HG03354 (cell line): ENCODE data around the gene ITGAE.
A peak's percentile ranks its signal among the peaks of the same experiment; 100 is the strongest.
"Not testable (repeated sequence)": the region's sequence is repeated elsewhere in the genome, so short reads cannot be mapped to it uniquely, and the experiment has no call there.

ENCODE experiments used
- ATAC-seq: cut with Tn5 transposase; IDR thresholded peaks from one replicate; pipeline ENCODE4 v1.9.1; 2021; ENCODE audit warnings: mild to moderate bottlenecking; ENCODE audit not compliant: unreplicated experiment, poor library complexity, severe bottlenecking

Gene ITGAE

DNA sequence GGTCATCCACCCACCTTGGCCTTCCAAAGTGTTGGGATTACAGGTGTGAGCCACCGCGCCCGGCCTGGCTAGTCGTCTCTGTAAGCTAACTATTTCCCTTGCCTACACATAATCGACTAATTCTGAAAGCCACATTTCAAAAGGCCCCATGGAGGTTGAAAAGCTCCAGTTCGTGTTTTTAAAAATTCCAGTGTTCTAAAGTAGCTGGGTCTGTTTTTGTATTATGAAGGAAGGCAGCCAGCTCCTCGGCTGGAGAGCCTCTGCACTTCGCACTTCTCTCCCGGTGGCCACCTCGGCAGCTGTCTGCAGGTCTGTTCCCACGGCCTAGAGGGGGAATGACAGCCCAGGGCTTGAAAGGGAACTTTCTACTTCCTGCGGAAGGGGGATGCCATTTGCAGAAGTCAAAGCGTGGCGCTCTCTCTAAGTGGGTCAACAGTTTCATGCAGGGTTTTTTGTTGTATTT is 60.3 kb downstream of the ITGAE start:
- no peak for ATAC-seq

DNA sequence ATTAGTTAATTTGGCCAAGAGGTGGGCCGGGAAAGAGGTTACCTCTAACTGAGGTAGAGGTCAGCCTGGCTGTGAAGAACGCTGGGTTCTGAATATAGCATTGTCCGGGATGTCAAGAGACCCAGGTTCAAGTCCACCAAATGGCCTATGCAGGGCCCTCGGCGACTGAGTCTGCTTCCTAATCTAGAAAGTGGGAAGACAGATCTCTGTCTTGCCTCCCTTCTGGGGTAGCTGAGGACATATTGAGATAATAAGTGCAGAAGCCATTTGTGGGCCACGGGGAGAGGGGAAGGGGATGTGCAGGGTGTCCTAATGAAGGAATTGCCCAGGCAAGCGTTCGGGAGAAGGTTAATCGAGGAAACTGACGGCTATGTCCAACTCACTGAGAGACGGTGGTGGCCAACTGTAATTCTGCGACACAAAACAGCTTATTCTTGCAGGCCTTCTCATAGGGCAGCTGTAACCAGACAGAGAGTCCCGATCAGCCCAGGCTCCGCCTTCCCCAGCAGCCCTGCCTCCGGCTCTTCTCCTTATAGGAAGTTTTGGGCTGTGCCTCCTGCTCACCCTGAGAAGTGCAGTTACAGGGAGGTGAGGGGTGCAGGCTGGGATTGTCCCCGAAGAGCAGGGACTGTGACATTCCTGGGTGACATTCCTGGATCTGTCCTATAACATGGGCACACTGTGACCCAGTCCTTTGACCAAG is 61.4 kb downstream of the ITGAE start:
- no peak for ATAC-seq

- no peak for ATAC-seq
Measured at GRCh38 chr17:3738562-3739295, 62.3 kb downstream of the ITGAE start.

- ATAC-seq = no peak
Measured at GRCh38 chr17:3735515-3735914, 65.5 kb downstream of the ITGAE start.

DNA sequence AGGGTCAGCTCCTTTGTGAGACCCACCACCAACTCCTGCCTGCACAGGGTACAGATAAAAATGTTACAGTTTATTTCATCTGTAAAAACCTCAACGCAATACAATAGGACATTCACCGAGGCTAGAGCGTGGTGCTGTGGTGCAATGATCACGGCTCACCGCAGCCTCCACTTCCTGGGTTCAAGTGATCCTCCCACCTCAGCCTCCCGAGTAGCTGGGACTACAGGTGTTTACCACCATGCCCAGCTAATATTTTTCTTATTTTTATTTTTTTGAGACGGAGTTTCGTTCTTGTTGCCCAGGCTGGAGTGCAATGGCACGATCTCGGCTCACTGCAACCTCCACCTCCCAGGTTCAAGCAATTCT is 66.1 kb downstream of the ITGAE start:
- ATAC-seq = not testable (repeated sequence)

DNA sequence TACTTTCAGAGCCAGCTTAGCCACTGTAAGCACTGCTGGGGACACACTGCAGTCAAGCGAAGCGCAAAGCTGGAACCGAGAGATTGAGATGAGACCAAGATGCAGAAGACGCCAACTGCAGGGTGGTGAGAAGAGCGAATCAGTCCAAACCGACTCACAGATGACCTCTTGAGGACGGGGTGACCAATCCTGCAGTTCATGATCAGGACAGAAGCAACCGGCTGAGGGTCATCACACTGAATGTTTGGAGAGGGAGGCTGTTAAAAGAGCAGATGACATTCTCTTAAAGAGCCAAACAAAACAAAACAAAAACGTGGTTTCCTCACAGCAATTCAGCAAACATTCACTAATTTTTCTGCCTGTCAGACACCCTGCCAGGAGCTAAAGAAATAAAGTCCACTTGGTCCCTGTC is 68.8 kb downstream of the ITGAE start:
- peak; percentile 52 for ATAC-seq

- ATAC-seq = no peak
Measured at GRCh38 chr17:3730881-3731429, 70.0 kb downstream of the ITGAE start.

DNA sequence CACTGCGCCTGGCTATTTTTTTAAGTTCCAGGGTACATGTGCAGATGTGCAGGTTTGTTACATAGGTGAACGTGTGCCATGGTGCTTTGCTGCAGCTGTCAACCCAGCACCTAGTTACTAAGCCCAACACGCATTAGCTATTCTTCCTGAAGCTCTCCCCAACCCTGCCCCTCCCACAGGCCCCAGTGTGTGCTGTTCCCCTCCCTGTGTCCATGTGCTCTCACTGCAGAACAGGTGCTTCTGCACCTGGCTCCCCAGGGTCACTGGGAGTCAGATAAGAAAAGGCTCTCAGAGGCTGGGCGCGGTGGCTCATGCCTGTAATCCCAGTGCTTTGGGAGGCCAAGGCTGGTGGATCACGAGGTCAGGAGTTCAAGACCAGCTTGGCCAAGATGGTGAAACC is 71.1 kb downstream of the ITGAE start:
- no peak for ATAC-seq

DNA sequence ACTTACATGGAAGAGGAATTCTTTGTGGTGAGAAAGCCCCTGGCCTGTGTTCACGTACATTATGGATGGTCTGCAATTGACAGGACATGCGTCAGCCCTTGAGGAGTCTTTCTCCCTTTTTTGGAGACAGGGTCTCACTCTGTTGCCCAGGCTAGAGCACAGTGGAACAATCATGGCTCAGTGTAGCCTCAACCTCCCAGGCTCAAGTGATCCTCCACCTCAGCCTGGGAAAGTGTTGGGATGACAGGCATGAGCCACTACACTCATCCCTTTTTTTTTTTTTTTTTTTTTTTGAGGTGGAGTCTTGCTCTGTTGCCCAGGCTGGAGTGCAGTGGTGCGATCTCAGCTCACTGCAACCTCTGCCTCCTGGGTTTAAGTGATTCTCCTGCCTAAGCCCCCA is 72.9 kb downstream of the ITGAE start:
- ATAC-seq = not testable (repeated sequence)

- ATAC-seq = no peak
Measured at GRCh38 chr17:3727041-3727440, 73.9 kb downstream of the ITGAE start.

- ATAC-seq = no peak
Measured at GRCh38 chr17:3724378-3725077, 76.5 kb downstream of the ITGAE start.

- ATAC-seq = peak; percentile 85
Measured at GRCh38 chr17:3723556-3724377, 77.2 kb downstream of the ITGAE start, which contains the start of gene HASPIN. Gene HASPIN (plus strand): TSS chr17:3723903. CDS start chr17:3723936, 33 bp downstream.

DNA sequence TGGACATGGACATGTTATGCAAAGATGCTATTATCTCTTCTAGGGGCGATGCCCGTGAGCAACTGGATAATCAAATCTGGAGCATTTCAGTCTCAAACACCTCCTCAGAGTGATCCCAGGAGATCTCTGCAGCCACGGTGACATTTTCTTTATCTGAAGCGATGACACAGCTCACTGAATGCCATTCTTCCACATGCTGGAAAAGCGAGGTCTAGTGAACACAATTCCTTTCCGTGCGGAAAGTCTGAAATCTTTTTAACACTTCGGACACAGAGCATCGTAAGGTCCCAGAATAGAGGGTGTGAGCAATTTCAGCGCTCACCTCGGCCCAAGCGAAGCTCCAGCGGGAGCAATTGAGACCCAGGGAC is 77.8 kb downstream of the ITGAE start:
- no peak for ATAC-seq

DNA sequence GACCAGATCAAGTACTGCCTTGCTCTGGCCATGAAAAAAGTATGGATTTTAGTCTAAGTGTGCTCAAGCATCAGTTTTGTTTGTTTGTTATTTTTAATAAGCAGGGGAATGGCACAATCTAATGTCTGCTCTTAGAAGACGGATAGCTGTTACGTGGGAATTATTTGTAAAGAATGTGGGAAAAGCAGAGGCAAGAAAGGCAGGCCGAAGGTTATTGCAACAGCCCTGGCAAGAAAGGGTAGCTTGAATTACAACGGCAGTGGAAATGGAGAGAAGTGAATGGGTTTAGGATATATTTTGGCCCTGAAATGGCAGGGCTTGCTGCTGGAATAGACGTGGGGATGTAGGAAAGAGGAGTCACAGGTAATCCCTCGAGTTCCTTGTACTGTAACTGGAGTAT is 78.3 kb downstream of the ITGAE start:
- no peak for ATAC-seq

GRCh38 chr17:3719265-3719664 is 81.7 kb downstream of the ITGAE start:
- no peak for ATAC-seq

- no peak for ATAC-seq
Measured at GRCh38 chr17:3718201-3718600, 82.8 kb downstream of the ITGAE start.

DNA sequence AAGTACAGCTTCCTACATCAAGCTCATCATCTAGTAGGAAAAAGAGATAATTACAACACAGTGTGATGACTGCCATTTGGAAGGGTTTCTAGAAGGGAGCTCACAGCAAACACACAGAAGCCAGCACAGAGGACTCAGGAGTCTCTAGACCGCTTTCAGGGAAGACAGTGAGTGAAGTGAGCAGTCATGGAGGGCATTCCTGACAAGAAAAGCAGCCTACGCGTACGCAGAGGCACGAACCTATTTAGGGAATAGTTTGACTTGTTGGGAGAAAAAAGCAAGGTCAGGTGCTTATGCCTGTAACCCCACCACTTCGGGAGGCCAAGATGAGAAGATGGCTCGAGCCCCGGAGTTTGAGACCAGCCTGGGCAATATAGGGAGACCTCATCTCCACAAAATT is 85.7 kb downstream of the ITGAE start:
- ATAC-seq = no peak

GRCh38 chr17:3712811-3713463 is 88.1 kb downstream of the ITGAE start:
- no peak for ATAC-seq

- peak; percentile 95 for ATAC-seq
Measured at GRCh38 chr17:3710951-3711383, 90.0 kb downstream of the ITGAE start.
